ENCODE measurements around the gene ETFRF1. TPM values are rescaled to one million over a fixed set of nuclear protein-coding genes. Genes with fewer than 3 reads are reported as not detected.
A peak's percentile ranks its signal among the peaks of the same experiment; 100 is the strongest.

ETFRF1 gene
- total RNA-seq = 9.9 to 19.5 TPM (median 10.8 TPM) in 3 replicates
- long read RNA-seq, transcript ETFRF1-201 (3 exons, 1,134 nt) = major isoform, 5 of 21 reads
- long read RNA-seq, partial matches to known transcripts = 0 of 21 reads
- long read RNA-seq, other reads (novel, unspliced or antisense) = 14 of 21 reads

GRCh38 chr12:25195056-25195971 is at the start of gene ETFRF1, which contains the start of gene DNAI7:
Gene ETFRF1 (plus strand): TSS chr12:25195237. CDS start chr12:25203957, 8,720 bp downstream.
Gene DNAI7 (minus strand): TSS chr12:25195160. CDS start chr12:25195078, 82 bp downstream.
- H3K27me3 Mint-ChIP-seq (ENCODE audit: low read depth) = no peaks in the 10 kb centered on the region
- peak; percentile 26 for TF ChIP-seq CTCF (IDR thresholded peaks at IDR 0.05)
- no peaks in the 10 kb centered on the region for H3K36me3 Mint-ChIP-seq (ENCODE audit: low read depth)
- H3K4me1 Mint-ChIP-seq (ENCODE audit: low read depth) = peaks cover 24% of the 10 kb centered on the region
- peak; percentile 99 for DNase-seq (ENCODE audit: low spot score)
- H3K9me3 Mint-ChIP-seq (ENCODE audit: low read depth) = no peaks in the 10 kb centered on the region
- peak within 1 kb of the TSS; percentile 94 for H3K4me3 Mint-ChIP-seq (ENCODE audit: unreplicated experiment)
- H3K27ac Mint-ChIP-seq (ENCODE audit: unreplicated experiment) = peak within 1 kb of the TSS; percentile 97

GRCh38 chr12:25146686-25147085 is 48.4 kb upstream of the ETFRF1 start:
- Mint-ChIP-seq H3K27me3 (ENCODE audit: low read depth) (no peaks in the 10 kb centered on the region), H3K36me3 (ENCODE audit: low read depth) (no peaks in the 10 kb centered on the region), H3K9me3 (ENCODE audit: low read depth) (no peaks in the 10 kb centered on the region), H3K4me3 (ENCODE audit: unreplicated experiment) (no peak overlapping the region), H3K27ac (ENCODE audit: unreplicated experiment) (no peak overlapping the region), H3K4me1 (ENCODE audit: low read depth) (peaks cover 5% of the 10 kb centered on the region)
- no peak for TF ChIP-seq CTCF (IDR thresholded peaks at IDR 0.05)
- no peak for DNase-seq (ENCODE audit: low spot score)

GRCh38 chr12:25151476-25151875 is 43.6 kb upstream of the ETFRF1 start:
- Mint-ChIP-seq H3K36me3 (ENCODE audit: low read depth) (no peaks in the 10 kb centered on the region), H3K27me3 (ENCODE audit: low read depth) (no peaks in the 10 kb centered on the region), H3K4me3 (ENCODE audit: unreplicated experiment) (no peak overlapping the region), H3K4me1 (ENCODE audit: low read depth) (peaks cover 13% of the 10 kb centered on the region), H3K27ac (ENCODE audit: unreplicated experiment) (peak overlapping the region; percentile 79), H3K9me3 (ENCODE audit: low read depth) (no peaks in the 10 kb centered on the region)
- no peak for TF ChIP-seq CTCF (IDR thresholded peaks at IDR 0.05)
- DNase-seq (ENCODE audit: low spot score) = no peak

GRCh38 chr12:25152055-25152454 is 43.0 kb upstream of the ETFRF1 start:
- peaks cover 13% of the 10 kb centered on the region for H3K4me1 Mint-ChIP-seq (ENCODE audit: low read depth)
- no peak for TF ChIP-seq CTCF (IDR thresholded peaks at IDR 0.05)
- no peak overlapping the region for H3K4me3 Mint-ChIP-seq (ENCODE audit: unreplicated experiment)
- H3K9me3 Mint-ChIP-seq (ENCODE audit: low read depth) = no peaks in the 10 kb centered on the region
- no peaks in the 10 kb centered on the region for H3K27me3 Mint-ChIP-seq (ENCODE audit: low read depth)
- DNase-seq (ENCODE audit: low spot score) = no peak
- H3K27ac Mint-ChIP-seq (ENCODE audit: unreplicated experiment) = peak overlapping the region; percentile 79
- no peaks in the 10 kb centered on the region for H3K36me3 Mint-ChIP-seq (ENCODE audit: low read depth)

- peak; percentile 93 for TF ChIP-seq CTCF (IDR thresholded peaks at IDR 0.05)
- H3K36me3 Mint-ChIP-seq (ENCODE audit: low read depth) = no peaks in the 10 kb centered on the region
- no peak overlapping the region for H3K27ac Mint-ChIP-seq (ENCODE audit: unreplicated experiment)
- DNase-seq (ENCODE audit: low spot score) = no peak
- H3K4me3 Mint-ChIP-seq (ENCODE audit: unreplicated experiment) = no peak overlapping the region
- no peaks in the 10 kb centered on the region for H3K9me3 Mint-ChIP-seq (ENCODE audit: low read depth)
- H3K27me3 Mint-ChIP-seq (ENCODE audit: low read depth) = no peaks in the 10 kb centered on the region
- peaks cover 13% of the 10 kb centered on the region for H3K4me1 Mint-ChIP-seq (ENCODE audit: low read depth)
Measured at GRCh38 chr12:25155022-25155576, 39.9 kb upstream of the ETFRF1 start.
